Measurements from ENCODE around the gene SLPI.

SLPI gene

DNA sequence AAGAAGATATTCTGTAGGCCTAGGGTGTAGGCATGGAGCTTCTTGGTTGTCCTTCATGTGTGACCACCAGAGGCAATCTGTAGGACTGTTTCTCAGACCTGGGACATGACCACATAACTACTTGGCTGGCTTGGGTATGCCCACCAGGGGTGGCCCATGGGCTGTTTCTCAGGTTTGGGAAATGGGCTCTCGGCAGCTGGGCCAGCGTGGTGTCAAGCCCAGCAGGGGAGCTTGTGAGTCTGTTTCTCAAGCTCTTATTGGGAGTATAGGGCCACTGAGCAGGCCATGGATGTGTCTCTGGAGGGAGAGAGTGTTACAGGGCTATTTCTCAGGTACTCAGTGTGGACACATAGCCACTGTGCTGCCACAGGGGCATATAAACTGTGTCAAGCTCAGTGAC lies 35.7 kb downstream of the SLPI start:
- no peak for DNase-seq (ENCODE audit: low read depth in 2 of 2)

DNA sequence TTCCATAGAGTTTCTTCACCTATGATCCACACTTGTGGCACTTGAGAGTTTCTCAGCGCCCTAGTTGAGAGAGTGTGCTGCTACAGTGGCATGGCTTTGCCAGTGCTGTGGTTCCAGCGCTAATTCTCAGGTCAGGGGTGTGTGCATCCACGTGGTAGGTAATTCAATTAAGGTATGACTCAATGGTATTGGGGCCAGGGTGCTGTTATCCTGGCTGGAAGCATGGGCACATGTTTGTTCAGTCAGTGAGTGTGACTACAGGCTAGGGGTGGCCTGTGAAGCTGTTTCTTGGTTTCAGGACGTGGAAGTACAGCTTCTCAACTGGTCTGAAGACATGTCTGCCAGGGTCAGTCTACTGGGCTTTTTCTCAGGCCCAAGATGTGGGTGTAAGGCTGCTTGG lies 36.2 kb downstream of the SLPI start:
- DNase-seq (ENCODE audit: low read depth in 2 of 2): no peak

DNA sequence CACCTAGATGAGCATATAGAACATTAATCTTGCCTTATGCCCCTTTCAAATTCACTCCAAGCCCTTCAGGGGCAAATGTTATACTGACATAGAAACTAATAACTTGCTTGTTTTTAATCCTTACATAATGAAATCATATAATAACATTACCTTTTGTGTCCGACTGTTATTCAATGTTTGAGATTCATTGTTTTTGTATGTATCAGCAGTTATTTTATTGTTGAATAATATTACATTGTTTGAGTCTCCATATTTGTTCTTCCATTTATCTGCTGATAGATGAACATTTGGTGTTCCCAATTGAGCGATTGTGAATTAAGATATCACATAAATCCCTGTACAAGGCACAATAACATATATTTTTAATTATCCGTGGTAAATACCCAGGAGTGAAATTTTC lies 41.5 kb downstream of the SLPI start:
- no peak for DNase-seq (ENCODE audit: low read depth in 2 of 2)

DNA sequence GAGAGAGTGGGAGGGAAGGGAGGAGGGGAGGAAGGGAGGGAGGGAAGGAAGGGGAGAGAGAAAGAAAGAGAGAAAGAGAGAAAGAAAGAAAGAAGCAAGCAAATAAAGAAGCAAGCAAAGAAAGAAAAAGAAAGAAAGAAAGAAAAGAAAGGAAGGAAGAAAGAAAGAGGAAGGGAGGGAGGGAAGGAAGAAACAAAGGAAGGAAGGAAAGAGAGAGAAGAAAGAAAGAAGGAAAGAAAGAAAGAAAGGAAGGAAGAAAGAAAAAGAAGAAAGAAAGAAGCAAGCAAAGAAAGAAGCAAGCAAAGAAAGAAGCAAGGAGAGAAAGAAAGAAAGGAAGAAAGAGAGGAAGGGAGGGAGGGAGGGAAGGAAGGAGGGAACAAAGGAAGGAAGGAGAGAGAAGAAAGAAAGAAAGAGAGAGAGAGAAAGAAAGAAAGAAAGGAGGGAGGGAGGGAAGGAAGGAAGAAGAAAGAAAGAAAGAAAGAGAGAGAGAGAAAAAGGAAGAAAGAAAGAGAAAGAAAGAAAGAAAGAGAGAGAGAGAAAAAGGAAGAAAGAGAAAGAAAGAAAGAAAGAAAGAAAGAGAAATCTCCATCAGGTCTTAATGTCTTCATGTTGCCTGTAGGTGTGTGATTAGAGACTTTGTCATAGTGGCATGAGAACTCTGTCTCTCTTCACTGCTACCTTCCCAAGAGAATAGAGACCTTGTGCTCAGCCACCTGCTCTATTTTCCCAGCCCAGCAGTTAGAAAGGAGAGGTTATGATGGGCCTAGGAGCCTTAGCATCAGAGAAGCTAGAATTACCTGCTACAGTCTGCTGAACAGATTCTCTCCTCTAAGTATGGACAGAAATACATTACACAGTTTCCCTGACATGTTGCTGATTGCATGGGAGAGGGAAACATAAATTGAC lies 42.5 kb downstream of the SLPI start:
- no peak for DNase-seq (ENCODE audit: low read depth in 2 of 2)

DNA sequence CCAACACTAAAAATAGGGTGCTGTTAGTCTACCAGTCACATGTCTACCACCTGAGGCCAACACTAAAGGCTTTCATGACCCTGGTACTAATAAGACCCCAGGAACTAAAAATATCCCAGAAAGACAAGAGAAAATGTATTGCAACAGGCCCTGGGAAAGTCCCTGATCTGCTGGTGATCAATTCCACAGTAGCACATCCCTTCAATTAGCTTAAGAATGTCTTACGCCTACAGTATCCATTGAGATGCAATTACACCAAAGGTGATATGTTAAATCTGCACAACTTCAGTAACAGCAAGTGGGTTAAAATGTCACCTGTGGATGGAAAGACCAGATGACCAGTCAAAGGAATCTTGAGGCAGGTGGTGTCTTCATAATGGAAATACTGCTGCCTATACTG lies 44.4 kb downstream of the SLPI start:
- DNase-seq (ENCODE audit: low read depth in 2 of 2): no peak

DNA sequence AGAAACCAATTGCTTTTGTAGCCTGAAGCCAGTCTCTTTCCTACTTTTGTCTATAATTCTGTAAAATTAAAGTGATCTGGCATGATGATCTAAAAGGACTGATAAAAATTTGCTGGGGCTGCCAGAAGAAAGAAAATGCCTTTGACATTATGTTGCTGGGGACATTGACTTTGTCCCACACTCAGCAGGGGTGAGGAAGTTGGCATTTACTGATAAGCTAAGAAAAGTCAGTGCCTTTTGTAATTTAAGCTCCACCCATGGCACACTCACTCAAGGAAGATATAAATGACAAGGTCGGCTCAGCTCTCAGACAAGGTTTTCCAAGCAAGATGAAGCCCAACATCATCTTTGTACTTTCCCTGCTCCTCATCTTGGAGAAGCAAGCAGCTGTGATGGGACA lies 47.6 kb downstream of the SLPI start, which contains the start of gene SEMG1:
Gene SEMG1, plus strand, starts transcription at position 309 of the 400 bp plus-strand sequence. Its CDS starts 21 bp downstream, at position 330.
- DNase-seq (ENCODE audit: low read depth in 2 of 2): no peak

Measured in stimulated activated CD4-positive, alpha-beta T cell treated with anti-CD3 and anti-CD28 coated beads, Interleukin-15, amount 100 ng/mL, for 48 hours (primary cell).